Esophagus squamous epithelium (tissue), 5 donors: ENCODE results near the gene TMC8. TPM values are rescaled to one million over a fixed set of nuclear protein-coding genes. Genes with fewer than 3 reads are reported as not detected.
"Not testable (repeated sequence)": the region's sequence is repeated elsewhere in the genome, so short reads cannot be mapped to it uniquely, and the experiment has no call there.

ENCODE experiments used
- DNase-seq: peaks from one replicate; lab custom pipeline; 2025; lab: John Stamatoyannopoulos, UW
- H3K27ac ChIP-seq, 4 donors: fragments of 200-600 bp; sonication (generic); one replicate each; pipeline ENCODE4 v1.5.1; 2016 to 2019; ENCODE audit warnings: mild to moderate bottlenecking in 1 of 4
- H3K27me3 ChIP-seq, 4 donors: fragments of 200-600 bp; sonication (generic); 1 replicate in 3 of 4; 2 replicates in 1 of 4; pipeline versions ENCODE4 v1.5.1 to v1.6.0; 2017 to 2021; ENCODE audit warnings: antibody characterized with exemption in 1 of 4
- H3K36me3 ChIP-seq, 3 donors: fragments of 200-600 bp; sonication (generic); one replicate each; pipeline ENCODE4 v1.5.1; 2016 to 2019
- H3K4me1 ChIP-seq, 3 donors: fragments of 200-600 bp; sonication (generic); one replicate each; pipeline ENCODE4 v1.5.1; 2017 to 2019
- H3K4me3 ChIP-seq, 4 donors: fragments of 200-600 bp; sonication (generic); 1 replicate in 3 of 4; 2 replicates in 1 of 4; pipeline ENCODE4 v1.5.1; 2016 to 2019; ENCODE audit warnings: mild to moderate bottlenecking in 2 of 4, moderate library complexity in 1 of 4
- H3K9me3 ChIP-seq, 3 donors: fragments of 200-600 bp; sonication (generic); one replicate each; pipeline ENCODE4 v1.5.1; 2016 to 2019
- POLR2A ChIP-seq, 4 donors: fragments of 450-650 bp; IDR thresholded peaks; one replicate each; pipeline ENCODE4 v1.6.1; 2017; ENCODE audit warnings: antibody characterized with exemption in 4 of 4, mild to moderate bottlenecking in 4 of 4, moderate library complexity in 3 of 4
- WGBS, 2 donors: methylation state at CpG; one replicate each; pipeline ENCODE4 v1.1.5; 2018; 5-methylcytosine and 5-hydroxymethylcytosine counted together
- intact Hi-C: fragments of 100-400 bp; cut with DNase I; formaldehyde crosslinking; loops from one replicate; pipeline ENCODE4 v1.15.0; 2022
- total RNA-seq, 4 donors: library from RNA; depleted of rRNA; stranded (reverse); fragments of >200 nt; gene quantifications; one replicate each; pipeline ENCODE4 v1.1.0, GENCODE V29; 2016
- TF ChIP-seq, protein P1 (sequence below), 6 experiments: fragments of 450-650 bp in 4 of 6; fragments of 200-600 bp in 2 of 6; sonication (generic) in 2 of 6; IDR thresholded peaks; one replicate each; pipeline ENCODE4 v1.5.1; 2016 to 2019; ENCODE audit warnings: antibody characterized with exemption in 6 of 6, mild to moderate bottlenecking in 4 of 6, moderate library complexity in 4 of 6
- donor health status: DM: yes; HTN: yes; CAD: no.

Gene TMC8, protein sequence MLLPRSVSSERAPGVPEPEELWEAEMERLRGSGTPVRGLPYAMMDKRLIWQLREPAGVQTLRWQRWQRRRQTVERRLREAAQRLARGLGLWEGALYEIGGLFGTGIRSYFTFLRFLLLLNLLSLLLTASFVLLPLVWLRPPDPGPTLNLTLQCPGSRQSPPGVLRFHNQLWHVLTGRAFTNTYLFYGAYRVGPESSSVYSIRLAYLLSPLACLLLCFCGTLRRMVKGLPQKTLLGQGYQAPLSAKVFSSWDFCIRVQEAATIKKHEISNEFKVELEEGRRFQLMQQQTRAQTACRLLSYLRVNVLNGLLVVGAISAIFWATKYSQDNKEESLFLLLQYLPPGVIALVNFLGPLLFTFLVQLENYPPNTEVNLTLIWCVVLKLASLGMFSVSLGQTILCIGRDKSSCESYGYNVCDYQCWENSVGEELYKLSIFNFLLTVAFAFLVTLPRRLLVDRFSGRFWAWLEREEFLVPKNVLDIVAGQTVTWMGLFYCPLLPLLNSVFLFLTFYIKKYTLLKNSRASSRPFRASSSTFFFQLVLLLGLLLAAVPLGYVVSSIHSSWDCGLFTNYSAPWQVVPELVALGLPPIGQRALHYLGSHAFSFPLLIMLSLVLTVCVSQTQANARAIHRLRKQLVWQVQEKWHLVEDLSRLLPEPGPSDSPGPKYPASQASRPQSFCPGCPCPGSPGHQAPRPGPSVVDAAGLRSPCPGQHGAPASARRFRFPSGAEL
- total RNA-seq: 1 to 10 TPM in 3 of 4 donors, under 1 TPM in 1; 1.00 to 5.7 (median 1.5) TPM

DNA sequence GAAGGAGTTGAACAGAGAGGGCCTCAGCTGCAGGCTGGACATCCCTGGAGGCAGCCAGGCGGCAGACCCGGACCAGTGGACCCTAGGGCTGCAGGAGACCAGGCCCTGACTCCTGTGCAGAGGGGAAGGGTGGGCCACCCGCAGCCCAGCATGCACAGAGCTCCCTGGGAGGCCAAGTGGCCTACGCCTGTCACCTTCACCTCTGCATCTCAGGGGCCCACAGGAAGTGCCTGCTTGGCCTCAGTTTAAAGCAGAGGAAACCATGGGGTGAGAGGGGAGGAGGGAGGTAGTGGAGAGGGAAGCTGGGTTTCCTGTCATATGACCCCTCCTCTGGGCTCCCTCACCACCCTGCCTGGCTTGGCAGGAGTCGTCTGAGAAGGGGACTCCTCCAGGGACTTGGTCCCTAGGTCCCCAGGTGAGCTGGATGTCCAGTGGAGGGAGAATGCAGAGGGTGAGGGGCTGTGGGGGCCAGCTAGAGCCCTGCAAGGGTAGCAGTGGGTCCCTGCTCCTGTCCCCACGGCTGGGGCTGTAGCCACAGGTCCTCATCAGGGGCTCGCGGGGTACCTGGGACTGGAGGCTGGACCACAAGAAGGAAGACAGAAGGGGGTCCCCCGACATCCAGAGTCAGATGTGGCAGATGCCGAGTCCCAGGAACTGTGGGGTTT, at the start of gene TMC8:
Gene TMC8 (plus strand): TSS at position 335 of the 665 bp plus-strand sequence. CDS start 818 bp downstream, outside the sequence.
- peaks cover 0 to 9% (median 0%) of the 10 kb centered on the region in 3 donors for H3K36me3 ChIP-seq
- no peak for DNase-seq
- WGBS, 2 donors: 50 to 60% methylated on average over 5 to 6 of the region's 10 CpGs
- peak within 1 kb of the TSS; percentile 33 to 67 (median 48) for H3K4me3 ChIP-seq
- TF ChIP-seq, protein P1, sequence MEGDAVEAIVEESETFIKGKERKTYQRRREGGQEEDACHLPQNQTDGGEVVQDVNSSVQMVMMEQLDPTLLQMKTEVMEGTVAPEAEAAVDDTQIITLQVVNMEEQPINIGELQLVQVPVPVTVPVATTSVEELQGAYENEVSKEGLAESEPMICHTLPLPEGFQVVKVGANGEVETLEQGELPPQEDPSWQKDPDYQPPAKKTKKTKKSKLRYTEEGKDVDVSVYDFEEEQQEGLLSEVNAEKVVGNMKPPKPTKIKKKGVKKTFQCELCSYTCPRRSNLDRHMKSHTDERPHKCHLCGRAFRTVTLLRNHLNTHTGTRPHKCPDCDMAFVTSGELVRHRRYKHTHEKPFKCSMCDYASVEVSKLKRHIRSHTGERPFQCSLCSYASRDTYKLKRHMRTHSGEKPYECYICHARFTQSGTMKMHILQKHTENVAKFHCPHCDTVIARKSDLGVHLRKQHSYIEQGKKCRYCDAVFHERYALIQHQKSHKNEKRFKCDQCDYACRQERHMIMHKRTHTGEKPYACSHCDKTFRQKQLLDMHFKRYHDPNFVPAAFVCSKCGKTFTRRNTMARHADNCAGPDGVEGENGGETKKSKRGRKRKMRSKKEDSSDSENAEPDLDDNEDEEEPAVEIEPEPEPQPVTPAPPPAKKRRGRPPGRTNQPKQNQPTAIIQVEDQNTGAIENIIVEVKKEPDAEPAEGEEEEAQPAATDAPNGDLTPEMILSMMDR (IDR thresholded peaks at IDR 0.05): no peak
- peak in 1 of 4 donors; percentile 52 for TF ChIP-seq POLR2A (IDR thresholded peaks at IDR 0.05)
- H3K4me1 ChIP-seq: peaks cover 60 to 90% (median 68%) of the 10 kb centered on the region in 3 donors
- intact Hi-C loops: no loop called here
- peaks cover 0 to 18% (median 0%) of the 10 kb centered on the region in 4 donors for H3K27me3 ChIP-seq
- H3K9me3 ChIP-seq: no peaks in the 10 kb centered on the region
- peak within 1 kb of the TSS; percentile 80 to 88 (median 86) for H3K27ac ChIP-seq

DNA sequence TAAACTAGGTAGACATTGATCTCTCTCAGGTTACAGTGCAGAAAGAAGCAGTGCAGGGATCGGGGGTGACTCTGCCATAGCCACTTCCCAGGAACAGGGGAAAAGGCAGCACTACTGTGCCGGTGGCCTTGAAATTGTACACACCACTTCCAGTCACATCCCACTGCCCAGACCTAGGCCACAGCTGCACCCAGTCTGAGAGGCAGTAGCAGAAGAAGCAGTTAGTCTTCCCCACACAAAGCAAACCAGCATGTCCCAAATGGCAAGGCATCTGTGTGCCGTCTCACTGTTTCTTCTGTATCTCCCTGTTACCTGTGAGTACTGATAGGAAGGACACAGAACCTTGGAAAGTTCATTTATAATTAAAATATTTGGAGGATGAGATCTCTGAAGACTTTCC, 49.0 kb upstream of the TMC8 start:
- no peak for DNase-seq
- intact Hi-C loops: no loop called here
- Histone ChIP-seq H3K36me3 (peaks cover 3 to 95% (median 15%) of the 10 kb centered on the region in 3 donors), H3K27ac (no peak overlapping the region), H3K9me3 (no peaks in the 10 kb centered on the region), H3K4me1 (peaks cover 0 to 7% (median 0%) of the 10 kb centered on the region in 3 donors), H3K27me3 (no peaks in the 10 kb centered on the region), H3K4me3 (no peak overlapping the region)
- WGBS, 2 donors: 83 to 86% methylated on average over 3 of the region's 3 CpGs
- no peak for TF ChIP-seq POLR2A (IDR thresholded peaks at IDR 0.05)
- TF ChIP-seq, protein P1 (IDR thresholded peaks at IDR 0.05): no peak

DNA sequence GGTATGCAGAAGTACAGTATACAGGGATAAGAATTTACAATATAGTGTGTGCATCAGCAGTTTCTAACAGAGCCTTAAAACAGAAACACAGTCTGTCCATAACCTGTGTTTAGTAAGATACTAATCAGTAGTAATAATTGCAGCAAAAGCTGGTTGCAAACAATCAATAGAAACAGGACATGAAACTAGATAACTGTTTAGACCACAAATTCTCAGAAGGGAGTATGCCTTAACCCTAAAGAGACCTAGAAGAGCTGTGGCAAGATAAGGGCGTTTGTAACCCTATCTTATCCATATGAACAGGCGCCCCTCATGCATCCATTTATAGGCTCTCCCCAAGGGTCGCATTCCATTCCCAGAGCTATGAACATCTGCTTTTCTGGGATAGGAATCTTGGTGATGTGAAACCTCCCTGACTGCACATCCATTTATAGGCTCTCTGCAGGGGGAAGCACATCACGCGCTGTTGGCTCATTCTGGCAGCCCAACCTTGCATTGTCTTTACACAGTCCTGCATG, 48.2 kb upstream of the TMC8 start:
- intact Hi-C loops, DNase-seq, H3K9me3 ChIP-seq, H3K4me1 ChIP-seq, H3K27me3 ChIP-seq, H3K27ac ChIP-seq, H3K4me3 ChIP-seq: not testable (repeated sequence)
- whole genome bisulfite sequencing, 2 donors: 65 to 80% methylated on average over 5 of the region's 5 CpGs
- H3K36me3 ChIP-seq: peaks cover 8 to 95% (median 19%) of the 10 kb centered on the region in 3 donors

DNA sequence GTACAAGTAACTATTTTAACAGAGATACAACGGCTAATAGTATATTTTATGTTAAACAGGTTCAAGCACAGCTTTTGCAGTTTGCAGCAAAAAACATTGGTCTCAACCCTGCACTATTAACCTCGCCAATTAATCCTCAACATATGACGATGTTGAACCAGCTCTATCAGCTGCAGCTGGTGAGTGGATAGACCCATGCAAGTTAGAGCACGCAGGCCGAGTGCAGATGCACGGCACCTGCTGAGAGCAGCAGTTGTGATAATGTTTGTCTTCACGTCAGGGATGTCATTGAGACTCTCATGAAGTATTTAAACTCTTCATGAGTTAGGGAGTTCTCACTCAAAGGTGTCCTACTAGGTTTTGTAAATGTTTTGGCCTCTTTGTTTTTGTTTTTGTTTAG, 47.6 kb upstream of the TMC8 start:
- Histone ChIP-seq H3K36me3 (peaks cover 8 to 95% (median 19%) of the 10 kb centered on the region in 3 donors), H3K4me3 (no peak overlapping the region), H3K27me3 (no peaks in the 10 kb centered on the region), H3K9me3 (no peaks in the 10 kb centered on the region), H3K27ac (no peak overlapping the region), H3K4me1 (peaks cover 0 to 7% (median 0%) of the 10 kb centered on the region in 3 donors)
- WGBS, 2 donors: 39 to 57% methylated on average over 7 of the region's 7 CpGs
- no peak for DNase-seq
- intact Hi-C loops: no loop called here
- no peak for TF ChIP-seq POLR2A (IDR thresholded peaks at IDR 0.05)
- TF ChIP-seq, protein P1 (IDR thresholded peaks at IDR 0.05): no peak

DNA sequence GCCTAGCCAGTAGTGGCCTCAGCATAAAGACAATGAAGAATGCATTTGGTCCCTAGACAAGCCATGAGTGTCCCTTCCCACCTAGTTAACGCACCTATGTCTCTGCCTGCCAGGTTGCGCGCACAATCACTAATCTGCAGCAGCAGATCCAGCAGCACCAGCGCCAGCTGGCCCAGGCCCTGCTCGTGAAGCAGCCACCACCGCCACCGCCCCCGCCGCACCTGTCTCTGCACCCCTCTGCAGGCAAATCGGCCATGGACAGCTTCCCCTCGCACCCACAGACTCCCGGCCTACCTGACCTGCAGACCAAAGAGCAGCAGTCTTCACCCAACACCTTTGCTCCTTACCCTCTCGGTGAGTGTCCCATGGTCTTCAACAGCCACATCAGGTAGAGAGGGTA, 43.8 kb upstream of the TMC8 start:
- DNase-seq: no peak
- Histone ChIP-seq H3K9me3 (no peaks in the 10 kb centered on the region), H3K27me3 (no peaks in the 10 kb centered on the region), H3K27ac (no peak overlapping the region), H3K4me1 (peaks cover 0 to 18% (median 6%) of the 10 kb centered on the region in 3 donors), H3K4me3 (no peak overlapping the region), H3K36me3 (peaks cover 8 to 94% (median 9%) of the 10 kb centered on the region in 3 donors)
- TF ChIP-seq POLR2A (IDR thresholded peaks at IDR 0.05): no peak
- TF ChIP-seq, protein P1 (IDR thresholded peaks at IDR 0.05): no peak
- 94 to 95% methylated on average over 9 to 12 of the region's 13 CpGs for WGBS, 2 donors
- intact Hi-C loops: no loop called here
